Prostate gland (tissue), 2 donors: ENCODE data around the gene NFAM1. TPM values are rescaled to one million over a fixed set of nuclear protein-coding genes. Genes with fewer than 3 reads are reported as not detected.

Source experiments
- DNase-seq: peaks from one replicate; pipeline ENCODE4 v3.0.0-alpha.2; 2019; ENCODE audit warnings: low spot score
- H3K27ac ChIP-seq, 2 donors: fragments of 200-600 bp; sonication (generic); 2 replicates each; pipeline ENCODE4 v1.5.1; 2017 to 2019
- H3K27me3 ChIP-seq: fragments of 200-600 bp; sonication (generic); replicated peaks from 2 replicates; pipeline ENCODE4 v1.5.1; 2019; ENCODE audit not compliant: insufficient read depth
- H3K36me3 ChIP-seq, 2 donors: fragments of 200-600 bp; sonication (generic); 1 replicate in 1 of 2; 2 replicates in 1 of 2; pipeline versions ENCODE4 v1.5.1 to v1.8.1; 2017 to 2019
- H3K4me1 ChIP-seq: fragments of 200-600 bp; sonication (generic); replicated peaks from 2 replicates; pipeline ENCODE4 v1.5.1; 2019
- H3K4me3 ChIP-seq, 2 donors: fragments of 200-600 bp; sonication (generic); 2 replicates each; pipeline ENCODE4 v1.5.1; 2017 to 2019
- H3K9me3 ChIP-seq: fragments of 200-600 bp; sonication (generic); 2 replicates; pipeline ENCODE4 v1.5.1; 2017
- CTCF ChIP-seq, 4 experiments: fragments of 200-600 bp in 2 of 4; fragments of 450-650 bp in 2 of 4; sonication (generic) in 2 of 4; IDR thresholded peaks; 1 replicate in 3 of 4; 2 replicates in 1 of 4; pipeline ENCODE4 v1.5.1; 2016 to 2019; ENCODE audit warnings: antibody characterized with exemption in 4 of 4, mild to moderate bottlenecking in 2 of 4, moderate library complexity in 2 of 4
- POLR2A ChIP-seq: fragments of 450-650 bp; IDR thresholded peaks from one replicate; pipeline ENCODE4 v1.6.1; 2016; ENCODE audit warnings: antibody characterized with exemption, mild to moderate bottlenecking
- POLR2AphosphoS5 ChIP-seq: sonication (generic); formaldehyde crosslinking; IDR thresholded peaks from one replicate; pipeline ENCODE4 v1.6.1; 2017; ENCODE audit warnings: antibody characterized with exemption
- WGBS: methylation state at CpG from one replicate; pipeline ENCODE4 v1.1.5; 2018; 5-methylcytosine and 5-hydroxymethylcytosine counted together
- intact Hi-C: fragments of 100-400 bp; cut with DNase I; formaldehyde crosslinking; loops from one replicate; pipeline ENCODE4 v1.14.2; 2022
- total RNA-seq, 2 donors: library from RNA; depleted of rRNA; stranded (reverse); fragments of >200 nt; gene quantifications; one replicate each; pipeline ENCODE4 v1.1.0, GENCODE V29; 2016

NFAM1 gene
- total RNA-seq, 2 donors from 2014 or later: 0.36 to 2.4 TPM

DNA sequence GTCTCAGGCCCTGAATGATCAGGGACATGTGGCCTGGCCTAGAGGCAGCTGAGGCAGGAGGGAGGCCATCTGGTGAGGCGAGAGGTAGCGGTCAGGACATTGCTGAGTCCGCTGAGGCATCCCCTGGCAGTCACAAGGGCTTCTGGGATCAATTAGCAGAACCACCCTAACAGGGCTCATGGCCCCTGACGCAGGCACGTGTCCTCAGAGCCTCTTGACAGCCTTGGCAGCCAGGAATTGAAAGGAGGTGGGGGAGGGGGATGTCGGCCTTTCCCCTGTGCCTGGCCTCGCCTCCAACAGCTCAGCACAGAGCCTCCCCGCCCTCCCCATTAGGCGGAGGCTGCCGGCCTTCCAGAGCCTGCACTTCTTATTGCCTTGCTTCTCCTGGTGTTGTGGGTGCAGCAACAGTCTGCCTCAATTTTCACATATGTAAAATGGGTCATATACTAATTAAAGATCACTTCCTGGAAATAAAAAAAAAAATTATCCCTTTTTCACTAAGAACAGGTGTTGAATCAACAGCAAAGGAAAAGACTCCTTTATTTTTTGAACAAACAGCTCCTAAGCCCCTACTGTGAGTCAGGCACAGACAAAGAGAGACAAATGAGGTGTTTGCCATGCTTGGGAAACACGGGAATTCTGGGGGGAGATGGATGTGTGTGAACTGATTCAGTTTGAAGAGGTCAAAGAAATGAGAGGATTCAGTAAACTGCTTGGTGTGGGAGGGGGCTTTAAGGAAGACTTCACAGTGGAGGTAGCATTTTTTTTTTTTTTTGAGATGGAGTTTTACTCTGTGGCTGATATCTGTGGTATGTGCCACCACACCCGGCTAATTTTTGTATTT lies 55.3 kb downstream of the NFAM1 start:
- H3K36me3 ChIP-seq: no peaks in the 10 kb centered on the region
- intact Hi-C loops: no loop called here
- no peak overlapping the region for H3K27ac ChIP-seq
- WGBS: 60% methylated on average over 12 of the region's 12 CpGs
- no peaks in the 10 kb centered on the region for H3K27me3 ChIP-seq
- H3K9me3 ChIP-seq: no peaks in the 10 kb centered on the region
- TF ChIP-seq CTCF (IDR thresholded peaks at IDR 0.05) (no peak), POLR2A (no peak), POLR2AphosphoS5 (no peak)
- H3K4me1 ChIP-seq: no peaks in the 10 kb centered on the region
- no peak for DNase-seq
- no peak overlapping the region for H3K4me3 ChIP-seq

- intact Hi-C loops: no loop called here
- no peak for DNase-seq
- TF ChIP-seq POLR2AphosphoS5 (no peak), CTCF (IDR thresholded peaks at IDR 0.05) (no peak), POLR2A (no peak)
- 84% methylated on average over 5 of the region's 5 CpGs for WGBS
- Histone ChIP-seq H3K27ac (no peak overlapping the region), H3K36me3 (no peaks in the 10 kb centered on the region), H3K27me3 (no peaks in the 10 kb centered on the region), H3K4me3 (no peak overlapping the region), H3K9me3 (no peaks in the 10 kb centered on the region), H3K4me1 (no peaks in the 10 kb centered on the region)
These were observed 56.2 kb downstream of the NFAM1 start for GRCh38 chr22:42375982-42376381.

GRCh38 chr22:42372976-42373375 lies 59.2 kb downstream of the NFAM1 start:
- Histone ChIP-seq H3K4me3 (no peak overlapping the region), H3K27me3 (no peaks in the 10 kb centered on the region), H3K36me3 (no peaks in the 10 kb centered on the region), H3K27ac (no peak overlapping the region), H3K4me1 (no peaks in the 10 kb centered on the region), H3K9me3 (no peaks in the 10 kb centered on the region)
- no peak for TF ChIP-seq CTCF (IDR thresholded peaks at IDR 0.05)
- no peak for TF ChIP-seq POLR2AphosphoS5
- TF ChIP-seq POLR2A: no peak
- 83% methylated on average over 7 of the region's 7 CpGs for WGBS
- DNase-seq: no peak
- intact Hi-C loops: no loop called here

GRCh38 chr22:42371501-42371900 lies 60.7 kb downstream of the NFAM1 start:
- Histone ChIP-seq H3K4me3 (no peak overlapping the region), H3K9me3 (no peaks in the 10 kb centered on the region), H3K27ac (no peak overlapping the region), H3K36me3 (no peaks in the 10 kb centered on the region), H3K27me3 (no peaks in the 10 kb centered on the region), H3K4me1 (peaks cover 8% of the 10 kb centered on the region)
- no peak for DNase-seq
- TF ChIP-seq CTCF (IDR thresholded peaks at IDR 0.05) (no peak), POLR2AphosphoS5 (no peak), POLR2A (no peak)
- WGBS: 70% methylated on average over 3 of the region's 3 CpGs
- intact Hi-C loops: no loop called here

DNA sequence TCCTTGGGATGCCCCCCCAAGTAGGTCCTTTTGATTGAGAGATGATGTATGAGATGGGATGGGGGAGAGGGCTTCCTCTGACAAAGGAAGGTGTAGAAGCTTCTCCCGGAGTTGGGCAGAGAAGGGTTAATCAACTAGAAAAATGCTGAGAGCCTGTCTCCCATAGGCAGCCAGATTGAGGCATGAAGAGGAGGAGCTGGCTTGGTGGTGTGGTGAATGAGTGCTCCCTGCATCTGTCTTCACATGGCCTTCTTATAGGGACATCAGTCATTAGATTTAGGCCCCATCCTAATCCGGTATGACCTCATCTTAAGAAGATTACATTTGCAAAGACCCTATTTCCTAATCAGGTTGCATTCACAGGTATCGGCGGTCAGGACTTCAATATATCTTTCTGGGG lies 61.1 kb downstream of the NFAM1 start:
- Histone ChIP-seq H3K4me1 (peaks cover 11% of the 10 kb centered on the region), H3K9me3 (no peaks in the 10 kb centered on the region), H3K27ac (no peak overlapping the region), H3K36me3 (no peaks in the 10 kb centered on the region), H3K27me3 (no peaks in the 10 kb centered on the region), H3K4me3 (no peak overlapping the region)
- DNase-seq: no peak
- intact Hi-C loops: no loop called here
- 84% methylated on average over 4 of the region's 4 CpGs for WGBS
- TF ChIP-seq CTCF (IDR thresholded peaks at IDR 0.05): no peak
- TF ChIP-seq POLR2AphosphoS5: no peak
- no peak for TF ChIP-seq POLR2A
